Fibroblast of gingiva (primary cell): Measurements from ENCODE around the gene FCSK.
A peak's percentile ranks its signal among the peaks of the same experiment; 100 is the strongest.

Experiments
- DNase-seq: peaks from one replicate; pipeline ENCODE4 v3.0.0-alpha.2; 2011; ENCODE audit warnings: low read depth

Gene FCSK

DNA sequence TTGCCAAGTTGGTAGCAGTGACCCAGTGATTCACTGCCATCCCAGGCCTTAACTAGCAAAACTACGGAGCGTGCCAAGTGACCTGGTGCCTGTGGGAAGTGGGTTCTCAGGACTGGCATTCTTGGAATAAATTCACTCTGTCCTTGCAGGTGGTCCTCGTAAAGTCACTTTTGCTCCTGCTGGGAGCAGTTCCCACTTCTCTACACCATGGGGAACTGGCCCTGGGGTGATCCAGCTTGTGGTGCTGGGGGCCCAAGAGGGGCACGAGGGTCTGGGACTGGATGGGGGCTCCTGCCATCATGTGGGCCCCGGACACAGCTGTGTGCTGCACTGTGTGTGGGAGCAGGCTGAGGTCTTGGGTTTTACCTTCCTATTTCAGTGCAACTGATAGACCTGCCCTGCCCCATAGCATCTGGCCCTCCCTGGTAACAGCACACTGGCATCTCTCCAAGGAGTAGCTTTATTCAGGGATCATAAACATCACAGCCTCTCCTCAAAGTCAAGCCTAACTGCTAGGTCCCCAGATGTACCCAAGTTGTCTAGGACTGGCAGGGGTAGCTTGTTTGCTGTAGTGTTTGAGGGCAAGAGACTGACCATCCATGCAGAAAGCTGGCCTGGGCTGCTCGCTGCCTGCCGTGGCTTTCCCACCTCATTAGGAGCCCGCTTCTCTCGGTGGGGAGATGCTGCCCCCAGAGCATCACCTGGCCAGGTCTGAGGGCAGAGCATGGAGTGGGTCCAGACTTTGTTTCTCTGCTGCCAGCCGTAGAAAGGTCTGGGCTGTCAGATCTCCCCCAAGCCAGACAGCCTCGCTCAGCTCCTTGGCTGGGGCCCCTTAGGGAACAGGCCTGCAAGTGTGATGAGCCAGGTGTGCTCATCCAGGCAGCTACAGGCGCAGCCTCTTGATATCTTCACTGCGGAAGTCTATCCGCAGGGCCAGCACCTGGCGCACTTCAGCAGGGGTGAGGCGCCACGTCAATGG, 26.0 kb downstream of the FCSK start:
- DNase-seq: no peak

DNA sequence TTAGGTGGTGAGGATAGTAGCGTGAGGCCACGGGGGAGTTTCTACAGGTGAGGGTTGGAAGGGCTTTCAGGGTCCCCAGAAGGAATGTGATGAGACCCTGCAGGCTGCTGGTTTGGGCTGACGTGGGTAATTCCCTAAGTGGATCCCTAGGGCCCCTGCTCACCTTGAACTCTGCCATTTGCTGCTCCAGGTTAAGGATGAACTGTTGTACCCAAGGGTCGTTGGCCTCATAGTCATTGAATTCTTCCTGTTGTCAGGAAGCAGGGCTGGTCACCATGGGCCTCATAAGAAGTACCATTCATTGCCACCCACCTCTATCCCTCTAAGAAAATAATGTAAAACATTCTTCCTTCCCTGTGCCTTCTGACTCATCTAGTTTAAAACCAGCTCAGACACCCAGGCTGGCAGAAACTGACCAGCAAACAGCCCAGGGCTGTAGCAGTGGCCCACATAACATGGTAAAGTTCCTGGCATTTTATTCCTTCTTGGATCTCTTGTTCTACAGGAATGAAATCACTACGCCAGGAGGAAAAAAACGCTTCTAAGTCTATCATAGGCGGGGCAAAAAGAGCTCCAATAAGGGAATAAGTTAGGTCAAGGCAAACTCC, 27.6 kb downstream of the FCSK start:
- peak; percentile 70 for DNase-seq

DNA sequence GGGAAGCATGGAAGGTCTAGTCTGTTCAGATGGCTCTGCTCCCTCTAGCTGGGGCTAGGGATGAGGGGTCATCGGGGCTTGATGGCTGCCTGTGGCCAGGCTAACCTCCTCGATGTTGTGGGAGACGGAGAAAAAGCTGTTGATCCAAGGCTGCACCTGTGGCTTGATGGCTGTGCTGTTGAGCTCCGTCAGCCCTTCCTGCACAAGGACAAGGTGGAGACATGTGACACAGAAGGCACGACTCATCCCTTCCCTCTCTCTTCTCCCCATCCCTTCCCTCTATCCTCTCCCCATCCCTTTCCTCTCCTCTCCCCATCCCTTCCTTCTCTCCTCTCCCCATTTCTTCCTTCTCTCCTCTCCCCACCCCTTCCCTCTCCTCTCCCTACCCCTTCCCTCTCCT, 28.2 kb downstream of the FCSK start:
- no peak for DNase-seq

DNA sequence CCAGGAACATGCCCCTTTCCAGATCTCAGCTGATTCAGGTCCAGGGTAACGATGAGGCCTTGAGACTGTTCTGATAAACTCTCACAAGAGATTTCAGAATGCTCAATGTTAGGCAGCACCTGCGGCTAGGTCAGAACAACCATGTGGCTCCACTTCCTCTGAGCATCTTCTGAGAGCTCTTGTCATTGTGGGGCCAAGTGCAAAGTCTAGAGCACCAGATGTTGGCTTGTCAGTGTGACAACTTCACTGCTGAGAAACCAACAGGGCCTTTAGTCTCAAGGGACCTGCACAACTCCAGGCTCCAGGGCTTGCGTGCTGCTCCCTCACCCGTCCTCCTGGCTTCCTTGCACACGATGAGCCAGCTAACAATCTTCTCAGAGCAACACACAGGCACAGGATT, 29.0 kb downstream of the FCSK start:
- DNase-seq: no peak

DNA sequence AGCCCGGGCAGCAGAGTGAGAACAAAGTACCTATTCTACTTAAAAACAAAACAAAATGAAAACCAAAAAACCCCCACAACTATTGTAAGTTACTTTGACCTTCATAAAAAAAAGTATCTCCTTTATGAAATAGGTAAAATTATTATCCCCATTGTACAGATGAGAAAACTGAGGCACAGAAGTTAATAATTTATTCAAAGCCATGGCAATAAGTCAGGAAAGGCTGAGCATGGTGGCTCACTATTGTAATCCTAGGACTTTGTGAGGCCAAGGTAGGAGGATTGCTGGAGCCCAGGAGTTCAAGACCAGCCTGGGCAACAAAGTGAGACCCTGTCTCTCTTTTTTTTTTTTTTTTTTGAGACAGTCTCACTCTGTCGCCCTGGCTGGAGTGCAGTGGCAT, 30.5 kb downstream of the FCSK start:
- no peak for DNase-seq

DNA sequence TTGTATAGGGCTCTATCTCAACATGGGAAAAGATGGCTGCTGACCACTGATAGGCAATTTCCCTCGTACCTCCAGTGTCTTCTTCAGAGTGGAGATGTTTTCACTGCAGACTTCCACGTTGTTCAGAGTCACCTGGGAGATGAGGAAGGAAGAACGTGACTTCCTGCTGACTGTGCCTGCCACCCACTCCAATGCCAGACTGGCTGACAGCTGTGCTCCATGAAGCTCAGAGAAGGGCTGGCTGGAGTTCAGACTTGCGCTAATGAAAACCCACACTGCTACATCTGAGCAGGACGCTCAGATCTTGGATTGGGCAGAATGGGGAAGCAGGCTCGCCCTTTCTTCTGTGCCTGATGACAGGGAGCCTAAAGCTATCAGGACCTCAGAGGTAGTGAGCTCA, 35.9 kb downstream of the FCSK start:
- no peak for DNase-seq

DNA sequence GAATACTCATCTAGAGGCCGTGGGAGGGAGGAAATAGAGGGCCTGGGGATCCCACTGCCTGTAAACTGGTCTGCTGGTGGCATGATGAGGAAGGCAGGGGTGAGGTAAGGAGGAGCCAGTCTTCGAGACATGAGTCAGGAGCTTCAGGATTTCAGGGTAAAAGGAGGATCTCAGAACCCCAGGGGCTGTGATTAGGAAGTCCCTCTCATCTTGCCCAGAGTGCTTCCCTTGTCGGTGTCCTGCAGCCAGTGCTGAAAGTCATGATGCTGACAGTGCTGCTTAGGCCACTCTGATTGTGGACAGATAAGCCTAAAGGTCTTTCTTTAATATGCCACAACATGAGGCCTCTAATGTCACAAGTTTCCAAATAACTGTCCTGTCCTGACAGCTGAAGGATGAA, 39.4 kb downstream of the FCSK start:
- DNase-seq: no peak

DNA sequence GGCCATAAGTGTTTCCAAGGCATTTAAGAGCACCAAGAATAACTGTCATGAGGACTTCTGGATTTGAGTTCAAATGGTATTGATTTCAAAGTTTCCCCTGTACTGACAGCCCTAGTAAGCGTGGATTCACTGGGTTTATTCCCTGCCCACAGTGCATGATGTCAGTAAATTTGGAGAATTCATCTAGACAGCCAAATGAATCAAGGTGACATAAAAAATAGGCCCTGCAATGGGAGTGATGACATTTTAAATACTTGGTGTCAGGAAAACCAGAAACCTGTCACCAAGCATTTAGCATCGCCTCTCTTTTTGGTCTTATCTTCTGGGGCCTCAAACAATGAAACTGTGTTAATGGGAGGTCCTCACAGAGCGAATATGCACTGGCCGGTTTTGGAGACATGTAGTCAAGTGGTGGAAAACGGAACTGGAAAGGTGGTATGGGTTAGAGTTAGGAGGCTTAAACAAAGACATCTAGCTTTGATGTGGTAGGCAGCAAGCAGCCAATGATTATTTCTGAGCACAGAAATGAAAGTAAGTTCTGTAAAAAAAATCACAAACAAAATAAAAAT, 39.9 kb downstream of the FCSK start:
- DNase-seq: no peak

DNA sequence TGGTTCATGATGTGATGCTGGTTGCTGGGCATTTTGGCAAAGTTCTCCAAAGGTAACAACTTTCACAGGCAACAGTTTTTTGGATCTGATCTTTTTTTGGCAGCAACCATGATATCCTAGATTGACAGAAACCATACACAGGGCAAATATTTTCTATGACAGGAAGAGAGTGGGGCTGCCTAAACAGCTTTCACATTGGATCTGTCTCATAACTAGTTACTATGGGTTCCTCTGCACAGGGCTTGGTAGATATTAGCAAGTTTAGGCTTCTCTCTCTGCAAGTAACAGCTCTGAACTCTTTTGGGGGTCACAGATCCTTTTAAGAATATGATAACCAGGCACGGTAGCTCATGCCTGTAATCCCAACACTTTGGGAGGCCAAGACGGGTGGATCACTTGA, 40.4 kb downstream of the FCSK start:
- no peak for DNase-seq

DNA sequence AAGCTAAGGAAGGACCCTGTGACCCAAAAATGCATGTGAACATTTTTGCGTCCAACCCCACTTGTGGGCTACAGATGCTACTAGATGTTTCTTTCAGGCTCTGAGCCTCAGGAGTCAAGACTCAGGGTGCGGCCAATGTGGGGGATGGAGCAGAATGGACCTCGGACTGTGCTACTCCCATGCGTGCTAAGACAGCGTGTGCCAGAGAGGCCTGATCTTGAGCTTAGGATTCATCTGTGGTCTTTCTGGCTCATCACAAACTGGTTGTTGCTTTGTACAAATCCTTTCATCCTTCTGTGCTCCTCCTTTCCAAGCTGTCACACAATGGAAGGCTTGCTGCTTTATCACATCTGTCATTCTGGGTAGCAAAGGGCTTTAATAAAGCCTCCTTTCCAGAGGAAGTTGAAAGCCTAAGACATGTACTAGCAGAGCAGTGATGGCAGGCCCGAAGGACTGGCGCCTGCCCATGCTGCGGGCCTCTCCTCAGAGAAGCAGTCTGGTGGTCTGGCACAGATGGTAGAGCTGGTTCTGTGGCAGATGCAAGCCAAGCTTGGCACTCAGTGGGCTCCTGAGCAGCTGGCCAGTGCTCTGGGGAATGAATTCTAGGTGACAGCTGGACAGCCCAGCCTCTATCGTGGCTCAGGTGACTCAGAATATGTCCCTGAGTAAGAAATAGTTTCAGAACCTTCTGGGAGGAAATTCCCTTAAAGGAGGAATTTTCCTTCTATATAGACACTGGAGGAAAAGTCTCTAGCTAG, 41.2 kb downstream of the FCSK start:
- no peak for DNase-seq

DNA sequence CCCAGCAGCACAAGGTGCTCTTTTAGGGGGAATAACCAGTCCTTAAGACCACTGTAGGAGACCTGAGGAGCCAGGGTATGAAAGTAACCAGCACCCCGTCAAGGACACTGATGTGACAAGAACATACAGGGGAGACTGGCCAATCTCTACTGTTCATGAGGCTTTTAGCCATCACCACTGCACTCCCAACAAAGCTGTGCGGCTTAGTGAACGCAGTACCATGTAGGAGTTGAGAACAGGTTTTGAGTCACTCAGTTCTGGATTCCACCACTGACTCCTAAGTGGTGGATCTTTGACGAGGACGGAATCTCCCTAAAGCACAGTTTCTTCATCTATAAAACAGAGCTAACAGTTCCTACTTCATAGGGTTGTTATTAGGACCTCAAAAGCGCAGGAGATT, 42.1 kb downstream of the FCSK start:
- no peak for DNase-seq

DNA sequence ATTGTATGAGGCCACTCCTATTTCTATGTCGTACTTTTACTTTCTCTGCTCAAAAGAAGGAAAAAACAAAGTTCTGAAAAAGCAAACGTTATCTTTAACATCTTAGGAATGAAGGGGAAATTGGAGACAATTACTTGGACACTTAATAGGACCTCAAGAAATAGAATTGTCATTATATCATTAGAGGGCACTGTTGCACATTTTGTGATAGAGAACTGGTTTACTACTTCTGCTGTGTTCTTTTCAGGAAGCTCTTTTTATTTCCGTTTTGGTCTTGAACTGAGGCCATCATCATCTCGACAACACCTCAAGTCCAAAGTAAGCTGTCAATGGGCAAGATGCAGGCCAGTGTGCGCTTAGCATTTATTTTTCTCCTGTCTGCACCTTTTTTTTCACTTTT, 54.4 kb downstream of the FCSK start:
- DNase-seq: no peak

DNA sequence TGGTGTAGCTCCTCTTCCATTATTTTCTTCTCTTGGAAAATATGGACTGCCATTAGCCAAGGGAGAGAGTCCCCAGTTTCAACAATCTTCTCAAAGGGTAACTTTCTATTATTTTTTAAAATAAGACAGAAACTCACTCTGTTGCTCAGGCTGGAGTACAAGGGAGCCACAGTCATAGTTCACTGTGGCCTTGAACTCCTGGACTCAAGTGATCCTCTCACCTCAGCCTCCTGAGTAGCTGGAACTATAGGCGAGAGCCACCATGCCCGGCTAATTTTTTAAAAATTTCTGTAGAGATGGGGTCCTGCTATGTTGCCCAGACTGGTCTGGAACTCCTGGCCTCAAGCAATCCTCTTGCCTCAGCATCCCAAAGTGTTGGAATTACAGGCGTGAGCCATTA, 55.8 kb downstream of the FCSK start:
- DNase-seq: no peak

DNA sequence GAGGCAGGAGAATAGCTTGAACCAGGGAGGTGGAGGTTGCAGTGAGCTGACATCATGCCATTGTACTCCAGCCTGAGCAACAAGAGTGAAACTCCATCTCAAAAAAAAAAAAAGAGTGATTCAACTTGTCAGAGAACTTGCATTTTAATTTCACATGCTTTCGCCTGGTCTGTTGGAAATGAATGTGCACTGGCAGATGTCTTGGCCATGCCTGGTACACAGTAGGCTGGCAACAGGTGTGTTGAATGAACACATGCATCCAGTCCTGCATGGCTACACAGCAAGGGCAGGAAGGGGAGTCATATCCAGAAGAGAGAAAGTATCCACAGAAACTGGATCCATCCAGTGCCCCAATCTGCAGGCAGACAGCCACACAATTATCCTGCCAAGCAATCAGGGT, 57.4 kb downstream of the FCSK start:
- DNase-seq: no peak

DNA sequence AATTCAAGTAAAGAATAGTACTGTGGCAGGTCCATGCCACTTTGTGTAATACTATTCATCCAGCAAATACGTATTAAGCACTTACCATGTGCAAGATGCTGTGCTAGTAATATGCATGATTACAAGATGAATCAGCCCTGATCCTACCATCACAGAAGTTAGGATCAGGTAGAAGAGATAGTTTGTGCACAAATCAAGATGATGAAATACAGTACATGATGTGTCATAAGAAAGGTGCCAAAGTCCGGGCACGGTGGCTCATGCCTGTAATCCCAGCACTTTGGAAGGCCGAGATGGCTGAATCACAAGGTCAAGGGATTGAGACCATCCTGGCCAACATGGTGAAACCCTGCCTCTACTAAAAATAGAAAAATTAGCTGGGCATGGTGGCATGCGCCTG, 58.1 kb downstream of the FCSK start:
- DNase-seq: peak; percentile 12

DNA sequence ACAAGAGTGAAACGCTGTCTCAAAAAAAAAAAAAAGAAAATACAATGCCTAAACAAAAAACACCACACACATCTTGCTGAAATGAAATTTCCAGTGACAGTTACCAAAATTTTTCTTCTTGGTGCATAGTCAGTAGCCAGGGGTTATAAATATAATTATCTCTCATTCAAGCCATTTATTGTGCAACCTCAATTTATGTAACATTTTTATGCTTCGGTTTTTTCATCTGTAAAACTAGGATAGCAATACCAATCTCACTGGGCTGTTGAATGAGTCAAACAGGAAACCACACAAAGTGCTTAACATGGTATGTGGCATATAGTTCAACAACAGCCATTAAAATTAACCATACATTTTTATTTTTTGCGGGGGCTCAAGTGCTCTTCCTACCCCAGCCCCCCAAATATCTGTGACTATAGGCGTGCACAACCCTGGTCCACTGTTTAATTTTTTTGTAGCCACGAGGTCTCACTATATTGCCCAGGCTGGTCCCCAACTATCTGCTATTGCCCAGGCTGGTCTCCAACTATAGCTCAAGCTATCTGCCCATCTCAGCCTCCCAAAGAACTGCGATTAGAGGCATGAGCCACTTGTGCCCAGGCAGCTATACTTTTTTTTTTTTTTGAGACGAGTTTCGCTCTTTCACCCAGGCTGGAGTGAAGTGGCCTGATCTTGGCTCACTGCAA, 66.4 kb downstream of the FCSK start:
- DNase-seq: peak; percentile 42

DNA sequence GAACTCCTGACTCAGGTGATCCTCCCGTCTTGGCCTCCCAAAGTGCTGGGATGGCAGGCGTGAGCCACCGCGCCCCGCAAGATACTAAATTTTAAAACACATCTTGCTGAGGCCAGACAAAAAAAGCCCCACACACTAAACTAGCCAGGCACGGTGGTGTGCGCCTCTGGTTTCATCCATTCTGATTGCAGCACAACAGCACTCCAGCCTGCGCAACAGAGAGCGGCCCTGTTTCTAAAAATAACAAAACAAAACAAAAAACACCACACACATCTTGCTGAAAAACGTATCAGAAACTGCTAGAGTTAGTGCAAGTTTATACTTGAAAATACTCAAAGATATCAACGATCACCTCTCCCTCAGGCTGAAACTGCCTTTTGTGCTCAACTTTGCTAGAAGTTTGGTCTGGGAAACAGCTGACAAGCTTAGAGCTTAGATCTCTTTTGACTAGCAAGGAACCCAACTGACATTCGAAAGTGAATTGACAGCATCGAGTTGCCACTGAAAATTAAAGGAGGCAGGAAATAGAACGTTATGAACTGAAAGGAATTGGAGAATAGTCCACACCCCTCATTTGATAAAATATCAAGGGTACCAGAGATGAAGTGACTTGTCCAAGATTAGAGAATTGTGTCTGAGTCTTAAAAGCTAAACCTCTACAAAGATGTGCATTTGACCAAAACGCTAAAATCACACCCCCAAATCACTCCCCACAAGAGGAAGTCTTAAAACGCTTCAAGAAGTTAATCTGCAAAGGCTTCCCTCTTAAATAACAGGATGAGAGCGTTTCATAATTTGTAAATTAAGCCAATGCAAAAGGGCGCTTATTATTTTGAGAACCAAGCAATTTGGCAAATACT, 68.1 kb downstream of the FCSK start:
- no peak for DNase-seq

DNA sequence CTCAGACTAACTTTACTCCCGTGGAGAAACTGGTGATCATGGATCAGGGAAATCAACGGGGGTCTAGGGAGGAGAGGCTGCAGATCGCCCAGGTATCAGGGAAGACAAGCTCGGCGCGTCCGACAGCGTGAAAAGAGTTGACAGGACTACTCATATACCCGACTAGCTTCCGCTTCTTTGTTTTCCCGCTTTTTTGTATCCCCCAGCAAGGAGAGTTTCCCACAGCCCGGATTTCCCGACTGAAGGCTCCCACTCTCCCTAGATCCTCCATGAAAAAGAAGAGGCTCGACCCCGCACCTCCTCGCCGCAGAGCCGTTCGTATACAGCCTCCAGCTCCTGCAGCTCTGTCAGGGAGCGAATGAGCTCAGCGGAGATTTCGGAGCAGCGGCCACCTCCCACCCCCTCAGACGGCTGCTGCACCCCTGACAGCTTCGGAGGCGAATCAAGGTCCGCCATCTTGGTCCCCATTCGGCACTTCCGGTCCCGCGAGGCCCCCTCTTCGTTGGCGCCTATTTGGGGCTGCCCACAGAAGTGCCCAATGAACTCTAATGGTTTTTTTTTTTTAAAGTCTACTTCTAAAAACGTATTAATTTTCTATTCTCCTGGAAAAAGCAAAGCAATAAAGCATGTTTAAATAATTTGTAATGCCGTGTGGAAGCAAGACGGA, 68.8 kb downstream of the FCSK start, which contains the start of gene COG4:
COG4 (minus strand) TSS at position 479 of the 667 bp plus-strand sequence; CDS start at position 468, 11 bp downstream.
- DNase-seq: peak; percentile 77

DNA sequence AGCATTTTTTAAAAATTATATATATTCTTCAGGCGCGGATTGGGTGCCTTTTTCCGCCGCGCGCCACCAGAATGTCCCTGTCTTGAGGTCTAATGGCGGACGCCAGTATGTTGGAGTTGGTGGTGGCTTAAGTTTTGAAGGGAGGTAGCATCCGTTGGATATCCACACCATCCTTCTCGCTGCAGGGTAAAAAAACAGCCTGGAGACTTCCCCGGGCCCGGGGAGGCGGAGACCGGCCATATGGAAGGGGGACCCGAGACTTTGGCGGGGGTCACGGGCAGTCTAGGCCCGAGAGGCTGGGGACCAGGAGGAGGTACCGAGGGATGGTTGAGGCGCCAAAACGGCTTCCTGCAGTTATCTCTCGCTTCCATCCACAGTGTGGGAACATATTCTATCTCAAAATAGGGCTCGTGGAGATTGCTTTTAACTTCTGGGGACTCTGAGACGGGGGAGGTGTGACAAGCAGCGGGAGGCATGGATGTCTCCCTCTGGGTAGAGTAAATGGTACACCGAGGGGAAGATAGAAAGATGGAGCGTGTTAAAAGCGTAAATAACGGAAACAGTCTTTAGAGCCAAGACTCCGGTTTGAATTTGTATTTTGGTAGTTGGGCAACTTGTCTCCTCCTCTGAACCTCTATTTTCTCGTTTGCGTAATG, 69.5 kb downstream of the FCSK start, which contains the start of gene SF3B3:
SF3B3 (plus strand) TSS at position 74 of the 656 bp plus-strand sequence. CDS start 2,841 bp downstream, outside the sequence.
- DNase-seq: peak; percentile 64
